Measurements from ENCODE around the gene DUOX2.
"Not testable (repeated sequence)": the region's sequence is repeated elsewhere in the genome, so short reads cannot be mapped to it uniquely, and the experiment has no call there.

The DUOX2 gene

DNA sequence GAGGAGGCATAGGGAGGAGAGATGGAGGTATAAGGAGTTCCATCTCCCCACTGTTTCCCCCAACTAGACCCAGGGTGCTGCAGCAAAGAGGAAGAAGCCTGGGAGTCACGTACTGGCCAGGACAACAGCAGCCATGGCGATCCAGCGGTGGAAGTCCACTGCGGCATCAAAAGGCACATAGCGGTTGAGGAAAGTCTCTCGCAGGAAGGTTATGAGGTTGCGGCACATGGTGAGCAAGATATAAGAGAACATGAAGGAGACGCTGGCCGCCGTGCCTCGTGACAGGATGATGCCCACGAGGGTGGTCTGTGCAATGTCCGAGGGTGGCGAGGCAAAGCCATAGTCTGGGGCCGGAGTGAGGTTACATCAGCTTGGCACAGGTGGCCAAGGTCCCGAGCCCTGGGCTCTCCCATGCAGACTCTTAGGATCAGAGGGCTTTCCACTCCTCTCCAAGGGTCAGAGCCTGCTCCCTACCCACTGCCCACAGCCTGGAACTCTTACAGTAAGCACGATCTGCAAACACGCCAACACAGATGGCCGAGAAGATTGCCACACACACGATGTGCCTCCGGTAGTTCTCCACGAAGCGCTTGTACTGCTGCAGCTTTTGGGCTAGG is 14.3 kb downstream of the DUOX2 start:
- no peak for DNase-seq

- no peak for DNase-seq
These were observed 16.5 kb downstream of the DUOX2 start for GRCh38 chr15:45097466-45097865.

DNA sequence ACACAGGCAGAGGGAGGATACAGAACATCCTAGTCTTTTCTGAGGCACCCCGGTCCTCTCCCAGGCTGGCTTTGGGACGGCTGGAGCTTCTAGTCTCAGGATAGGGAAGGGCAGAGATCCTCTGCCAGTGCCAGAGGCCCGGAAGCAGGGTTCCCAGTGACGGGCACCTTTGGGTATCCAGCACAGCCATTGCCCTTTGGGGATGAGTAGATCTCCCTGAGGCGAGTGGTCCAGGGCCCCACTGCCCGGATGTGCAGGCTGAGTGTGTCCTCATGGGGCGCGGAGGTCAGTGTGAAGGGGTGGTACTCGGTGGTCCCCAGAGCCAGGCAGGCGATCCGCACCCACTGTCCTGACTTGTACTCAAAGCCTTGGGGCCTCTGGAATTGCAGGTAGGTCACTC is 18.3 kb downstream of the DUOX2 start:
- no peak for DNase-seq

- no peak for DNase-seq
These were observed 19.6 kb downstream of the DUOX2 start for GRCh38 chr15:45094358-45094730.

DNA sequence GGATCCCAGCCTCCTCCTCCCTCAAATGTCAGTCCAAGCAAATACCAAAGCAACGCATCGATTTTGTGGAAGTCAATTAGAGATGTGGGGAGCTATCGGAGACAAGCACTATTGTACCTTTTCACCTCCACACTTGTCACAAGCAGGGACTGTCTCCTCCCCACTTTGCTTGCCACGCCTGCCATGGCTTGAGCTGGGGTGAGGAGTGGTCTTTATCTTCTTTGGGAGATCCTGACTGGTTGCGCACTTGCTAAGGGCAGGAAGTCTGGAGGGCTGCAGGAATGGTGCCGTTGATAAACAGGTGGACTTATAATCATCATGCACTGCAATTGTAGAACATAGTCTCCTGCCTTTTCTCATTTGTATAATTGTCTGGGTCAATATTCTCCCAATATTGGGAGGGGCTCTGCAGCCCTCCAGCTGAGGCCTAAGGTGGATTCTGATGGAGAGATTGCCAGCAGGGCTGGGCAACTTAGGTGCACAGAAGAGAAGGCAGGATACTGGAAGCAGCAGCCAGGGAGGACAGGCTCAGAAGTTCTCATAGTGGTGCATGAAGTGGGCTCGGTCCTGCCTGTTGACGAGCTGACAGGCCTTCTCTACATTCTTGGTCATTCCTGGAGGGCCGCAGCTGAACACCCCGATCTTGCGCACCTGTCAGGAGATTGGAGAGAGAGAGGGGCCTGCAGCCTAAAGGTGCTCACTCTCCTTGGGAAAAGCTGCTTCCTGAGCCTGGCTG is 20.2 kb downstream of the DUOX2 start:
- DNase-seq: no peak

GRCh38 chr15:45093013-45093412 is 21.0 kb downstream of the DUOX2 start:
- DNase-seq: no peak

GRCh38 chr15:45091576-45091975 is 22.4 kb downstream of the DUOX2 start:
- no peak for DNase-seq

DNA sequence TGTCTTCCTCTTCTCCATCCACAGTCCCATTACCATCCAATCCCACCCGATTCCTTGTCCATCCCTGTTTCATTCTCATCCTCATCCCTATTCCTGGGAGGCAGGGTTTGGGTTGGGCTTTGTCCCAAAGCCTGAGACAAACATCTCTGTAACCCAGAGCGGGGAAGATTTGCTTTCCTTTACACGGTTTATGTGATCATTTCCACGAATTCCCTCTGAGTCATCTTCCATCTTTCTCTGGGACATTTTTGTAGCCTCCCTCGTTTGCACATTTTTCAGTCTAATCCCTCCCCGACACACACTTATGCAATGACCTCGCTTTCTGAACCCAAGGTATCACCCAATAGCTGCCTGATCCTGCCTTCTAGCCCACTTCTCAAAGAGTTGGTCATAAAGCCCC is 22.8 kb downstream of the DUOX2 start:
- no peak for DNase-seq

- DNase-seq: no peak
These were observed 24.1 kb downstream of the DUOX2 start for GRCh38 chr15:45089712-45090373.

DNA sequence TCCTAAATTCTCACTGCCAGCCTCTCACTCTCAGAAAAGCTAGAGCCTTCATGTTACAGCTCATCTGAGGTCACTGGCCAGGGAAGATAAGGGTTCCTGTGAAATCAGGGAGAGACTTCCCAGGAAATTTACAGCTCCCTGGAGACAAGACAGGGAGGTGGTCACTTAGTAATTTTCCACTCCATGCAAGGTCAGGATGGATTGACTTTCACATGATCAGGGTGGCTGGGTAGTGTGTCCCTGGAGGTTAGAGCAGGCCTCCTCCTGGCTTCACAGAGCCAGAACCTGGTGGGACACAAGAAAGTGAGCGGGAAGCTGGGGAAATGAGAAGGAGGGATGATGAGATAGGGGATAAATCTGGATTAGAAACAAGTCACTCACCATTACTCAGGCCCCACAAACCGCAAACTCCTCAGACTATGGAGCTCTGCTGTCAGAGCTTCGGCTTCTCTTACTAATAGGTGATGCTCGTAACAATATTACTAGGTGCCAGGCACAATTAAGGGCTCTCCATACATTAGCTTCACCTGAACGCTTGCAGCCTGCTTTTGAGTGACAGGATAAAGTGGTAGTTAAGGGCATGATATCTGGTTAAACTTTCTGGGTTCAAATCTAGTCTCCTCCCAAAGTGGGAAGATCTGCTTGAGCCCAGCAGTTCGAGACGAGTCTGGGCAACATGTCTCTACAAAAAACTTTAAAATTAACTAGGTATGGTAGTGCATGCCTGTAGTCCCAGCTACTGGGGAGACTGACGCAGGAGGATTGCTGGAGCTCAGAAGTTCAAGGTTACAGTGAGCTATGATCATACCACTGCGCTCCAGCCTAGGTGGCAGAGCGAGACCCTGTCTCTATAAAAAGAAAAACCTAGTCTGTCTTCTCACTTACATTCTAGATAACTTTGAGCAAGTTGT is 24.9 kb downstream of the DUOX2 start:
- DNase-seq: no peak

DNA sequence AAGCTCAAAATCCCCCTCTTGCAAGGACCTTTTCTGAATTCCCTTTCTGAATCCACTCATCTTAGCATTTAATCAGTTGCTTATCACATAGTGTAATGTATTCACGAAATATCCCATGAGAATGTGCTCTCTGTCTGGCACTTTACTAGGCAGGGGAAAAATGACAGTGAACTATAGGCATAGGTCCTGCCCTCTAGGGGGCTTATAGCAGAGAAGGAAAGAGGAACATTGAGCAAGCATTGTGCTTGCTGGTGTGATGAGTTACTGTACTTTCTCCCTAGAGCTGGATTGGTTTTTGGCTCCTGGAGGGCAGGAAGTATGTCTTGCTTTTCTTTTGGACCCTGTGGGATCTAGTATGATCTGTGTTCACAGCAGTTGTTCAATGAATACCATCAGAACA is 26.5 kb downstream of the DUOX2 start:
- no peak for DNase-seq

GRCh38 chr15:45084163-45084562 is 29.8 kb downstream of the DUOX2 start:
- DNase-seq: no peak

GRCh38 chr15:45083223-45083622 is 30.7 kb downstream of the DUOX2 start:
- no peak for DNase-seq

DNA sequence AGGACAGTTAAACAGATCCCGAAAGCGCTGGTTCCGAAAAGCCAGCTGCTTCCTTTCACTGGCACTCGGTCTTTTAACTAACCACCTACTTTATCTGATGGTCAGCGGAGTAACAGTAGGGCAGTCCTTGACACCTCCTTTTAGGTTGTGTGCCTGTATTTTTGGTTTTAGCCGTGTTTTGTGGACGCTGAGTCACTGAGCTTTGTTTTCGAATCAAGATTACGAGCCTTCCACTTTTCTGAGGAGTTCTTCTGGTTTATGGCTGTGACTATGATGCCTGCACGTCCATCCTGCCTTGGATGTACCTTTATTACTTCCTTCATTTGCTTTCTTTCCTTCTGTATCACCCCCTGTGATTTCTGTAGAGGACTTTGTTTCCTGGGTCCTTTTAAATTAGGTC is 31.6 kb downstream of the DUOX2 start:
- not testable (repeated sequence) for DNase-seq

- not testable (repeated sequence) for DNase-seq
These were observed 33.4 kb downstream of the DUOX2 start for GRCh38 chr15:45080593-45080992.

GRCh38 chr15:45079628-45080246 is 34.2 kb downstream of the DUOX2 start:
- not testable (repeated sequence) for DNase-seq

DNA sequence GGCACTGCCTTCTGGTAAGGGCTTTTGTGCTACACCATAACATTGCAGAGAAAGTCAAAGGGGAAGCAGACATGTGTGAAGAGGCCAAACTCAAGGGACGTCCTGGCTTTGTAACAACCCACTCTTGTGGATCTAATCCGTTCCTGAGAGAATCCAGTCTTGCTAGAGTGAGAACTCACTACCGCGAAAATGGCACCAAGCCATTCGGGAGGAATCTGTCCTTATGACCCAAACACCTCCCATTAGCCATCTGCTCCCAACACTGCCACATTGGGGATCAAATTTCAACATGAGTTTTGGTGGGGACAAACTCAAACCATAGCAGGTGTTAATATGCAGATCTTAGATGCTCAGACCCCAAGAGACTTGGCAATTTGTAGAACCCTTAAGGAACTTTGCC is 34.8 kb downstream of the DUOX2 start:
- DNase-seq: not testable (repeated sequence)

- not testable (repeated sequence) for DNase-seq
These were observed 36.6 kb downstream of the DUOX2 start for GRCh38 chr15:45077391-45077790.

- not testable (repeated sequence) for DNase-seq
These were observed 38.3 kb downstream of the DUOX2 start for GRCh38 chr15:45075440-45076320.

GRCh38 chr15:45073602-45074001 is 40.4 kb downstream of the DUOX2 start:
- DNase-seq: not testable (repeated sequence)

DNA sequence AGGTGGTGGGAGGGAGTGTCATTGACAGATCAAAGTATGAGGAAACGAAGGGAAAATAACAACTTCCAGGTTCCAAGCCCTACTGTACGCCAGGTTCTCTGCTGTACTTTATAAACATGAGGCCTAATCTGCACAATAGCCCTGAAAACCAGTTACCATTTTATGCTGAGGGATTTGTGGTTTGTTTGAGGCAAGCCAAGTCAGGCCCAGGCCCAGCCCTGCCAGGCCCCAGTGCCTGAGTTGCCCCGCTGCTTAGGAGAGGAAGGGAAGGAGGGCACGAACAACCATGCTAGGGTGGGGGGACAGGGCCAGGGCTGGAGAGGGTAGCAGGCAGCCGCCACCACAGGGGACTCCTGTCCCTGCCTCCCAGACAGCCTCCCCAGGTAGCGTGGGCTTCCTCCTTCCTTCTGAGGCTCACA is 44.0 kb downstream of the DUOX2 start:
- DNase-seq: not testable (repeated sequence)

- DNase-seq: no peak
These were observed 49.6 kb downstream of the DUOX2 start for GRCh38 chr15:45064386-45064785.
